NCI-H1105 (cell line): Measurements from ENCODE around the gene CTTNBP2NL.
"Not testable (repeated sequence)": the region's sequence is repeated elsewhere in the genome, so short reads cannot be mapped to it uniquely, and the experiment has no call there.

ENCODE experiments used
- DNase-seq: peaks from one replicate; lab custom pipeline; 2025; lab: John Stamatoyannopoulos, UW

The CTTNBP2NL gene

DNA sequence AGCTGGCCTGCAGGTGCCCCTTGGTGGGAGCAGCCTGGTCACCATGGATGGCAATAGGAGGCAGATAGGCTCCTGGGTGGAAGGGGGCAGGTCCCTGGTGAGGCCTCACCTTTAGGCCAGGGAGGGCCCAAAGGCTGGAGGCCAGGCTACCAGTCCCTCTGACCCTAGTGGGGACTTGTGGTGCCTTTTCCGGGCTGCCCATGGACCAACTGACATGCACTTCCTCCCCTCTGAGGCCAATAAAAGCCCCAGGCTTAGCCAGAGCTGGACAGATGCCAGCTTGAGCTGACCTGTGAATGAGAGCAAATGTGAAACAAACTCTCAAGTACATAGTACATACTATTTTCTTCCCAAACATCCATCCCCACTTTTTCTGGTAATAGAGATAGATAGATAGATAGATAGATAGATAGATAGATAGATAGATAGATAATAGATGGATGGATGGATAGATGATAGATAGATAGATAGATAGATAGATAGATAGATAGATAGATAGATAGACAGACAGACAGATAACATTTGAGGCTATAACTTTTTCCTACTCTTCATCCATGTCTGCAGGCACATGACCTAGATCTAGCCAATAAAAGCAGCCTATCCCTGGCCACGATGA lies 9.2 kb upstream of the CTTNBP2NL start:
- no peak for DNase-seq

DNA sequence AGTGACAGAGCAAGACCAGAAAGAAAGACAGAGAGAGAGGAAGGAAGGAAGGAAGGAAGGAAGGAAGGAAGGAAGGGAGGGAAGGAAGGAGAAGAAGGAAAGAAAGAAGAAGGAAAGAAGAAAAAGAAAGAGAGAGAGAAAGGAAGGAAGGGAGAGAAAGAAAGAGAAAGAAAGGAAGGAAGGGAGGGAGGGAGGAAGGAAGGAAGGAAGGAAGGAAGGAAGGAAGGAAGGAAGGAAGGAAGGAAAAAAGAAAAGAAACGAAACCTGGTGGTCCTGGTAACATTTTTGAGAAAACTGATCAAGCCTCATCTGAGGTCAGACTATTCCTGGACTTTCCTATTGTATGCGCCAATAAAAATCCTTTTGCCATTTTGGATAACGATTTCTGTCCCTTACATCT lies 8.2 kb upstream of the CTTNBP2NL start:
- DNase-seq, result no peak

DNA sequence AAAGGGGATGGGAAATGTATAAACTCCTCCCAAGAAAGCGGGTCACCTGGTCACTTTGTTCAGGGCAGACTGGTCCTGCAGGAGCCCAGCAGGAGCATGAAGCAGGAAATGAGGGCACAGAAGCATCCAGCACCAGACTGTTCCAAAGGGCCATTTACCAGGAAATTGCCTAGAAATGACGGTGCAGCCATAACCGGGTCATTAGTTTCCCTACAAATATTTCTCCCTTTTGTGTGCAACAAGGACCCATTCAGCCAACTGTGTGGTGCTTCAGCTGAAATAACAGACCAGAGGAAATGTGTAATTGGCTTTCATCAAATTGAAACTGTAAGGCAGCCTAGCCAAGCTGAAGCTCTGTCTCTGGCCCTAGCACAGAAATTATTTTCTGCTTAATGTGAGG lies 7.6 kb upstream of the CTTNBP2NL start:
- no peak for DNase-seq

DNA sequence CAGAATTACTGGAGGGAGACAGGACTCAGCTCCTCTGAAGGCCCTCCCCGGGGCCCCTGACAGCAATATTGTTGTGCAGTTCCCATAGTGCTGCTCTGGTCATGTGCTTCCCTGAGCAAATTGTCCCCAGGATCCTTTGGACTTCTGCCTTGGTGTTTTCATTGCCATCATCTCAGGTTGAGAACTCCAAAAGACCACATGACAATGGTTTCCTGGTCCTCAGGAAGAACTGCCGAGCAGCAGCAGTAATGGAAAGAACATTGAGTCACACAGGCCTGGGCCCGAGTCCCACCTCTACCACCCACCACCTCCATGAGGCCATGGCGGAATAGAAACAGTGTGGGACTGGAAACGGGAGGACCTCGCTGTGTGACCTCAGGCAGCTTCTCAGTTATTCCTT lies 6.3 kb upstream of the CTTNBP2NL start:
- no peak for DNase-seq

DNA sequence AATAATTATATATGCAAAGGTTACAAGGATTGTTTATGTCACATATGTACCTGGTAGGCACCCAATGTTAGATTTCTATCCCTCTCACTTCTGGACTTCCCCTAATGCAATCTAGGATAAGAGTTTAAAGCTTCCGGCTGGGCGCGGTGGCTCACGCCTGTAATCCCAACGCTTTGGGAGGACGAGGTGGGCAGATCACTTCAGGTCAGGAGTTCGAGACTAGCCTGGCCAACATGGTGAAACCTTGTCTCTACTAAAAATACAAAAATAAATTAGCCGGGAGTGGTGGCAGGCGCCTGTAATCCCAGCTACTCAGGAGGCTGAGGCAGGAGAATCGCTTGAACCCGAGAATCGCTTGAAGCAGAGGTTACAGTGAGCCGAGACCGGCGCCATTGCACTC lies 5.7 kb upstream of the CTTNBP2NL start:
- DNase-seq, result not testable (repeated sequence)

DNA sequence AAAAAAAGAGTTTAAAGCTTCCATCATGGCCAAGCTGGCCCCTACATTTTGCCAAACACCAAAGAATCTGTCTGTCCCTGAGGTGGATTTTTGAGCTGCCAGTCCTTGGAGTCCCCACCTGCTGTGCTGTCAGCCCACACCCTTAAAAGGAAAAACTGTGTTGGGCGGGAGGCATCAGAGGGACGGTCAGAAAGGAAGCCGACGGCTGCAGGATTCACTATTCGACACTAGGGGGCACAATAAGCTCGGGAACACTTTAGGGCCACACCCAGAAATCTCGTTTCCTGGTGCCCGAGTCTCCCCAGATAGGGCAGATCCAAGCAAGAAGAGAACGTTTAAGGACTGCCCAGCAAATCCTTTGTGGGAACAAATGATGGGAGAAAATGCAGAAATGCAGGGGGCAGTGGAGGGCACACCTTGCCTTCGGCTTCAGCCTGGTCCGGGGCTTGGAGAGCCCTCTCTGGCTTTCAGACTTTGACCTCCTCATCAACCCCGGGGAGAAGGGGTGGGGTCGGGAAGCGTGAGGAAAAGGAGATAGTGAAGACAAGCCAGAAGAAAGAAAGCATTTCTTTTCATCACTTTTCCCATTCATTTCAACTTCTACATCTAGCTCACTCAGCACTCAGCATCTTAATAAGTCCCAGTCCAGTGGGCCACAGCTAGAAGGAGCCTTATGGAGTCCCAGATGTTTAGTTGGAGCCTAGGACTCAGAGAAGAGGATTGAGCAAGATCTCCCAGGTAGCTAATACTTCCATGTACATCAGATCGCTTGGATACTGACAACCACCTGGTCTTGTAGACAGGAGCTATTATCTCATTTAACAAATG lies 5.0 kb upstream of the CTTNBP2NL start:
- DNase-seq, result peak; percentile 91

DNA sequence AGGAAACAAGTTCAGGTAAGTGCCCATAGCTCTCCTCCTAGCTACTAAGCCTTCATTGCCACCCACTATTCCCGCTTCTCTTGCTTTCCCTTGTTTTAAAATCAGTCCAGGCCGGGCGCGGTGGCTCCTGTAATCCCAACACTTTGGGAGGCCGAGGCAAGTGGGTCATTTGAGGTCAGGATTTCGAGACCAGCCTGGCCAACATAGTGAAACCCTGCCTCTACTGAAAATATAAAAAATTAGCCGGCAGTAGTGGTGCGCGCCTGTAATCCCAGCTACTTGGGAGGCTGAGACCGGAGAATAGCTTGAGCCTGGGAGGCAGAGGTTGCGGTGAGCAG lies 4.4 kb upstream of the CTTNBP2NL start:
- DNase-seq, result no peak

DNA sequence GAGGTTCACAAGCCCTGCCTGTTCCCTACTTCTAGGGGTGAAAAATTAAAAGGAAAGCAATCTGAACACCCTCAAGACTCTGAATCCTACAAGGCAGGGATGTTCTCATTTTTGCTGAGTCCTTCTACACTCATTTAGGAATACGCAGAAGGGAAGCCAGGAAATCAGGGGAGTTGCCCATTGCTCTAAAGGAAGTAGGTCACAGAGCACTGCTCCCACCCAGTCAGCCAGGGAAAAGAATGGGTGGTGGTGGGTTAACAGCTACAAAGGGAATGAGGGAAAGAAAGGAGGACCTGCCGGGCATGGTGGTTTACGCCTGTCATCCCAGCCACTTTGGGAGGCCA lies 2.4 kb upstream of the CTTNBP2NL start:
- DNase-seq, result no peak

DNA sequence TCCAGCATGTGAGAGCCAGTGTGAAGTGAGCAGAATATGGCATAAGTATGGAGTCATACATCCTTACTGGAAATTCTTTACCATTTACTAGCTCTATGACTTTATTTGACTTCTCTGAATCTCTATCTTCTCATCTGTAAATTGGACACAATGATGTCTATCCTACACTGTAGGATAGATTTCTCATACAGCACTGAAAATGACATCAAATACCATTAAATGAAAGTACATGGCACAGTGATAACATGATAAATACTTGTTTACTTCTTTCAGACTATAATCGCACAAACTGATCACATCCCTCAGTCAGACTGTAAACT lies 1.3 kb upstream of the CTTNBP2NL start:
- DNase-seq, result no peak

DNA sequence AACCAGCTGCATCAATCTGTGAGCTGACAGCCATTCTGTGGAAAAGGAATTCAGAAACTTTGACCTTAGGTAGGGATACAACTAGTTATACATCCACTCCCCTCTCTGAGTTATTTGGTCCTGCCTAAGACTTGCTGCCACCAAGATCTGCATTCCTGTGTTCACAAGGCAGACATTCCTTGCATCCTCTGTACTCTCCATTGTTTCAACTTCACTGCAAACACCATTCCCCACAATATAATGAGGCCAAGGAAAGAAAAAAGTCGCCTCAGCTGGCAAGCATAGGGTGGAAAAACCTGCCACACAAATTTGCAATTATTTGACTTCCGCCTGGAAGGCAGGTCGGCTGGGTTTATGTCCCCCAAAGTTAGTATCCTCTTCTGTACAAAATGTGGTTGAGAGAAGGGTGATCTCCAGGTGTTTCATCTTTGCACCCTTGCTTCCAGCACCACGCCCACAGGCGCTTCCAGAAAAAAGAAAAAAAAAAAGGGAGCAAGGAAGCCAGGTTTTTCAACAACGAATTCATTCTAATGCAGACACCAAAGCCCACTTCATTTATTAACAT lies 676 bp upstream of the CTTNBP2NL start:
- DNase-seq, result no peak

DNA sequence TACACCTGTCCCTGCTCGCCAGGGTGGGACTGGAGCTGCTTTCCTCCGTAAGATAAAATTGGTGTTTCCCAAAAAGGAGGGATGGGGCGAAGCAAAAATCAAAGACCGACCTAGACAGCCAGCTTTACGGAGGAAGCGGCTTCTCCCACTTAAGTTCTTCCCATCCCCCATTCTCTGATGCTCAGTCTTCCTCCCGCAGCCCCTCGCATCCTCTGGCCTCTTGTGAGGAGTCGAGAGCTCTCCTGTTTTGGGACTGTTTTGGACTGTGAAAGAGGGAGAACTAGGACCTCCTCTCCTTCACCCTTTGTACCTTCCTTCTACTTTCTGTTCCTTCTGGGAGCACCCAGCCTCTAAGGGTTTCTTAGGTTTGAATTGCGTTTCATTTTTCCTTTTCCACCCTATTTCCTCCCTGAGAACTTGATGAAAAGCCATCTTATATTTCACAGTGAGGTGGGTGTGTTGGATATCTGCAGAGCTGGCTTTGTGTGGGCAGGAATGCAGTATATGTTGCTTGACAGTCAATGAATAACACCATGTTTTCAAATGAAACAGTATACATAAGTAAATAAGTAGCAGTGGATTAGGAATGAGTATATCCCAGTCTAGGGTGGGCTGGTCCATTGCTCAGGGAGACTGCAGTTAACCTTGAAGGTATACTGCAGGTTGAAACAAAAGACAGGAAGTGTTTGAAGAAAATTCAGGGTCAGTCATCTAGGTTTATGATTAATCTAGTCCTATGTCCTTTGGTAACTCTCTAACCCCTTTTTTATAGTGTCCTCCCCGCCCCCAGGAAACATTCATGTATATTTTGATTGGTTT lies 848 bp downstream of the CTTNBP2NL start:
- DNase-seq, result no peak

DNA sequence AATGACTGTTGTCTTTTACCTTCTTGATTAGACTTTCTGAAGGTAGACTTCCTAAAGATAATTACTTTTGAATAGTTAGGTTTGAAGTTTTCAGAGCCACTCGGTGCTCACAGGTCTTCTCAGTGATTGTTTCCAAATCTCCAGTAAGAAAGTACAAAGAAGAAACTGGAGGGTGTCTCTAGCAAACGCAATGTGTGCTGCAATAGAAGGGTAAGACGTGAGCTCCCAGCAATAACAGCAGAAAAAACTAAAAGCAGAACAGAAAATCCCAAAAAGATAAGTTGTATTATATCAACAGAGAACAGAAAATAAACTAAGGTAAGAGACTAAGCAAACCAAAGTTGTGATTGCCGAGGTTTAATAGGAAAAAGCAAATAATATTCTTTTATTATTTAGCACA lies 1.8 kb downstream of the CTTNBP2NL start:
- DNase-seq, result no peak

DNA sequence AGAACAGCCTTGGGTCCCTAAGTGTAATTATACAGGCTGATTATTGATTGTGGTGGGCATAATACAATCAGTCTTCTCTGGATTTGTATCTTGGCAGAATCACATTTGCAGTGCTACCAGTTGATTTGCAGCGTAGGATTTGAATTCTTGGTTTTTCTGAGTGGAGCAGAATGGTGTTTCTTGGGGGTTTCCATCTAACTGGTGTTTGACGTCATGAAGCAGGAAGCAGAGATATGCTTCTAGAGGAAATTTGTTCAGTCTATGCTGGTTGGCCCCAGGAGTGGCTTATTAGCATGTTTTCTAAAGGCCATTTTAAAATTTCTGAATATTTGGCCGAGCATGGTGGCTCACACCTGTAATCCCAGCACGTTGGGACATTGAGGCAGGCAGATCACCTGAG lies 3.4 kb downstream of the CTTNBP2NL start:
- no peak for DNase-seq

DNA sequence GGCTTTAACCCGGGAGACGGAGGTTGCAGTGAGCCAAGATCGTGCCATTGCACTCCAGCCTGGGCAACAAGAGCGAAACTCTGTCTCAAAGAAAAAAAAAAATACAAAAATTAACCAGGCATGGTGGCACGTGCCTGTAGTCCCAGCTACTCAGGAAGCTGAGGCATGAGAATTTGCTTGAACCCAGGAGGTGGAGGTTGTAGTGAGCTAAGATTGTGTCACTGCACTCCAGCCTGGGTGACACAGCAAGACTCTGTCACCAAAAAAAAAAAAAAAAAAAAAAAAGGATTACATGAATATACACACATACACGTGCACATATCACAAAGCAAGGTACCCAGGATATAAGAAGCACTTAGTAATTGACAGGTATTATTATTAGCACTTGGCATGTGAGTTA lies 4.7 kb downstream of the CTTNBP2NL start:
- not testable (repeated sequence) for DNase-seq

DNA sequence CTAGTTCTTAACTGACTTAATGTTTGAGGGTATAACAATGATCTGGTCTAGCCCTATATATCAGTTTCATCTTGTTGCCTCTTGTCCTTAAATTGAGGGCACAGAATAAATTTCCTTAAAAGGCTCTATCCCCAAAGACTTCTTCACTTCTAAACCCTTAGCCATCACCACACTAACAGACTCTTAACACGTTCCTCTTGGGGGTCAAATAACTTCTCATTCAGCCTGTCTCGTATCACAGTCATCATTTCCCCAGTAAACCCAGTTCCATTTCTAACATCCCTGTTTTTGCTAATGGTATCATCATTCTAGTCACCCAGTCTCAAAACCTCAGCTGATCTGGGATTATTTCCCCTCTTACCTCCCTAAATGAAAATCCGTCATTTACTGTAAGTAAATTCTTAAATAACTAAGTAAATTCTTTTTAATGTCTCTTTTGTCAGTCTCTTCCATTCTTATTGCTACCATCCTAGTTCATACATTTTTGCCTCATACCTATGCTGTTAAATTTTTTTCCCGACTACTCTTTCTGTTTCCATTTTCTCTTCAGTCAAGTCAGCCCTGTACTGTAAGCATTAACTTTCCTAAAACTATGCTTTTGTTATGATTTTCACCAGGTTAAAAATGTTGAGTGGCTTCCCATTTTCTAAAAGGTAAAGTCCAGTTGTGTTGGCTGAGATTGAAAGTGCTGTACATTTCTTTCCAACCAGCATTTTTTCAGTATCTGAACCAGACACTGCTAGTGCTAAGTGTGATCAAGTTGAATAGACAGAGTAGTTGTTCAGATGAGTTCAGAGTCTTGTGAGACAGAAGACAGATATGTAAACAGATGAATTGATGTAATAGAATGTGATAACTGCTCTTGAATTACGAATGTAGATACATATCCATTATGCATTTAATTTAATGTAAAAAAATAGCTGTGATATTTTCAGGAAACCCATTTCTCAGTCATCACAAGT lies 6.9 kb downstream of the CTTNBP2NL start:
- no peak for DNase-seq

DNA sequence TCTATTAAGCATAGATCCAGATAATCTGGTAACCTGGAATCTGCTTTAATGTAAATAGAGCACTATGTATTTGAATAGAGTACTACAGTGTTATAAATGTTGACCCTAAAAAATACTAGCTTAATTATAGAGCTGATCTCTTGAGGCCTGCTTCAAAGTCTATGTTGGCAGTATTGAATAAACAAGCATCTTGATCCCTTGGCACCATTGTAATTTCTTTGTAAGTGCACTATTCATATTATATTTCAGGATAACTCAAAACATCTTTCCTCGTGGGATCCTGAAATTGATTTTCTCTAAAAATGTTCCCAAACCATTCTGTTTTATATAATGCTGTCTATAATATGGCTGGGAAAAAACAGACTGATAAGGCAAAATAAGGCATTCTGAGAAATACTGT lies 10.8 kb downstream of the CTTNBP2NL start:
- DNase-seq, result no peak

DNA sequence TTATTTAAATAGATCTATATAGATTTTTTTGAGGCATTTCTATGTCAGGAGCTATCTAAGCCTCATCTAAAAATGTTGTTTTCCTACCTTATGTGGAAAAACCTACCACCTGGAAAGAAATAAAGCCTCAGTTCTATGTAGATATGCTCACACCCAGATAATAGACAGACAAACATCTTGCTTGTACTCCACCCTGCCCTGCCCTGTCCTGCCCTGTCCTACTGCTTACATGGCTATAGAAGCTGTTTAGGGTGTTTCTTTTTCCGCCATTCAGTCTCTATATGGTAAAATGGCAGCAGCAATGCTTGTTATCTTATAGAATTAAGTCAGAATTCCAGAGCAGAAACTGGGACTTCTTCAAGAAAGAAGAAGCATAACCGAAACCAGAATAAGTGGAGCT lies 13.4 kb downstream of the CTTNBP2NL start:
- no peak for DNase-seq

DNA sequence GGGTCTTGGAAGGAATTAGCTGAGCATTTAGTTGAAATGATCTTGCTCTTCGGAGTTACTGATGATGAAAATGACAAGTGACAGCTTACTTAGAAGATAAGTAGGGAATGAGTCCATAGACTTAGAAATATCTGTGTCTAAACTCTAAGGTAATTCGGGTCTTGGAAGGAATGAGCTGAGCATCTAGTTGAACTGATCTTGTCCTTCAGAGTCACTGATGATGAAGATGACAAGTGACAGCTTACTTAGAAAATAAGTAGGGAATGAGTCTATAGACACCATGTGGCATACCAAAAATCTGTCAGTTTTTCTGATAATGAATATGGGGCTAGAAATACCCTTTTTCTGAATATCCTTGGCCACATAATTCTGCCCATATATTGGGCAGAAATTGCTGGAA lies 14.7 kb downstream of the CTTNBP2NL start:
- no peak for DNase-seq

DNA sequence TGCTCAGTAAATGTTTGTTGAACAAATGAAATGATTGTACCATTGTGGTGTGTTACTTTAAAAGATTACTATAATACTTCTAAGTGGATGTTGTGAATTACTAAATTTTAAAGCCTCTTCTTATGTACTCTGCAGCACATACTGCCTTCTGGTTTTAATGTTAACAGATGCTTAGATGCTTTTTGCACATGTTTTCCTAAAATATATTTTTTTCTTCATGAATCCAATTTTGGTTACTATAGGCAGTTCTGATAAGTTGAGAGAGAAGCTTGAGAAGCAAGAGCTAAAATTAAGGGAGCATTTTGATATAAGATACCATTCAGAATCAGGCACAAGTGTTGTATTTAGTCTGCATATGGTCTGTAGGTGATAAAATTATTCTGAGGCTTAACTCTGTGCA lies 21.3 kb downstream of the CTTNBP2NL start:
- DNase-seq, result no peak

DNA sequence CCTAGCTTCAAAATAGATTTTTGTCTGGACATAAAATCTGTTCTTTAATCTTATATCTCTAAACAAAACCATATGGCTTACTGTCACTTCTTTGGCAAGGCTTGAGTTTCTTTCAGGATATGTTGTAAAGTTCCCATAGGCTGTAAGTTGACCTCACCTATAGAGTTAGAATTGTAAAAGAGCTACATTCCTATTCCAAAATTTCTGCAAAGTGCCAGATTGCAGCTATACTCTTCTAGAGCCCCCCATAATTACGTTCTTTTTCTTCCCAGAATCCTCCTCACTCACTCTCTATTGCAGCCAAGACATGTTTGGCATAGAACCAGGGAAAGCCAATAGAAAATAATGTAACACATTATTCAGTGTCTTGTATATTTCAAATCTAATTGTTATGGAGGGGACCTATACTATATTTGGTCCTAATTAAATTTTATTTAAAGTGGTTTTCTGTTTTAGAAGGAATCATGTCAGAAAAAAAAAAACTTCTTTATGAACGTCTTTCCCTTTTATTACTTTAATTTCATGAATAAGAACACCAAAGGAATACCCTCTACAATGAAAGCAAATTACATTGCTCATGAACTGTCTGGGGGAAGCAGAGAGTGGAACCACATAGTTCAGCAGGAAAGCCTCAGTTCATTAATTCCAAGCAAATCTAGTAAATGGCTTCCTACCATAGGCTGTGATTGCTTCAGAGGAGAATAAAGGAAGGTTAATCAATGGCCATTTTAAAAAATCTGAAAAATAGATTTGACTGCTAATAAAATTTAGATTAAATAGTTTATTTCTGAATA lies 22.3 kb downstream of the CTTNBP2NL start:
- DNase-seq, result no peak

DNA sequence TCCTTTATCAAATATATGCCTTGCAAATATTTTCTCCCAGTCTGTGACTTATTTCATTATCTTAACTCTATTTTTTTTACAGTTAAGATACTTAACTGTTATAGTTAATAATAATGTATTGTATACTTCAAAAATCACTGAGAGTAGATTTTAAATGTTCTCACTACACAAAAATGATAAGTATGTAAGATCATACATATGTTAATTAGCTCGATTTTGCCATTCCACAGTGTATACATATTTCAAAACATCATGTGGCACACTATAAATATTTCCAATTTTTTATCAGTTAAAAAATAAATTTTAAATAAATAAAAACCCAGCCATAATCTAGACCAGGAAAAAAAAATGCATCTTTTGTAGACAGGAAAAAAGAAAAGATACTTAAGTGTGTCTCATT lies 27.2 kb downstream of the CTTNBP2NL start:
- DNase-seq, result no peak
